ENCODE results near the gene INPP5D. TPM values are rescaled to one million over a fixed set of nuclear protein-coding genes. Genes with fewer than 3 reads are reported as not detected.

Gene INPP5D
- total and polyA plus RNA-seq, 4 donors, result 2.9 to 18.8 (median 6.6) TPM

DNA sequence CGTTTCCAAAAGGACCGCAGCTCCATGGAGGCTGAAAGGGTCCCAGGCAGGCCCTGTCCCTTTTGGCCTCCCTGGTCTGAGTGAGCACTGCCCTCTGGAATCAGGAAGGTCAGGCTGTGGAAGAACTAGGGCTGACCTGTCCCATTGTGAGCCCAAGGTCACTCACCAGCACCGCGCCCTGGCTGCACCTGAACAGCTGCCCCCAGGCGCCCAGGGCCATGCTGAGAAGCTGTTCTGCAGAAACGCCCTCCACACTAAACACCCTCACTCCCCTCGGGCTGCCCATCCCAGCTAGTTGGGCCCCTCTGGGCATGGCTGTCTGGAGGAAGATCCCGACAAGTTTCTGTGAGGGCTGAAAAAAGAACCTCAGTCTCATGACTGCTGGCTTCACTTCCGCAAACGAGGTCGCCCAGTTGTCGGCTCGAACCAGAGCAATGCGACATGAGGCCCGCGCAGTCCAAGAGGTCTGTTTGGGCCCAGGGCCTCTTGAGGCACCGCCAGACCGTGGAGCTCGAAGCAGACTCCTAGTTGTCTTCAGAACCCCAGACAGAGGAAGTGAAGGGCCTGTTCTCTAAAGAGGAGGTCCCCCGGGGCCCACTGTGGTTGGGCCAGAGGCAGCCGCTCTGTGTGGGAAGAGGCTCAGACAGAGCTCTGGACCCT, 64.4 kb downstream of the INPP5D start:
- H3K27me3 ChIP-seq (ENCODE audit: control insufficient read depth in 4 of 4, insufficient read depth in 4 of 4, low read length in 3 of 4), result no peaks in the 10 kb centered on the region
- 85% methylated on average over 21 of the region's 21 CpGs for WGBS
- H3K9me3 ChIP-seq (ENCODE audit: control insufficient read depth in 4 of 4, low read length in 3 of 4), result no peaks in the 10 kb centered on the region
- H3K4me1 ChIP-seq (ENCODE audit: control insufficient read depth in 4 of 4, insufficient read depth in 4 of 4, low read length in 3 of 4), result no peaks in the 10 kb centered on the region
- peaks cover 0 to 3% (median 0%) of the 10 kb centered on the region in 4 donors for H3K36me3 ChIP-seq (ENCODE audit: control insufficient read depth in 4 of 4, insufficient read depth in 3 of 4, low read depth in 1 of 4, low read length in 3 of 4)
- no peak overlapping the region for H3K27ac ChIP-seq (ENCODE audit: low read depth in 1 of 2, low read length in 2 of 2)
- TF ChIP-seq, protein P1, sequence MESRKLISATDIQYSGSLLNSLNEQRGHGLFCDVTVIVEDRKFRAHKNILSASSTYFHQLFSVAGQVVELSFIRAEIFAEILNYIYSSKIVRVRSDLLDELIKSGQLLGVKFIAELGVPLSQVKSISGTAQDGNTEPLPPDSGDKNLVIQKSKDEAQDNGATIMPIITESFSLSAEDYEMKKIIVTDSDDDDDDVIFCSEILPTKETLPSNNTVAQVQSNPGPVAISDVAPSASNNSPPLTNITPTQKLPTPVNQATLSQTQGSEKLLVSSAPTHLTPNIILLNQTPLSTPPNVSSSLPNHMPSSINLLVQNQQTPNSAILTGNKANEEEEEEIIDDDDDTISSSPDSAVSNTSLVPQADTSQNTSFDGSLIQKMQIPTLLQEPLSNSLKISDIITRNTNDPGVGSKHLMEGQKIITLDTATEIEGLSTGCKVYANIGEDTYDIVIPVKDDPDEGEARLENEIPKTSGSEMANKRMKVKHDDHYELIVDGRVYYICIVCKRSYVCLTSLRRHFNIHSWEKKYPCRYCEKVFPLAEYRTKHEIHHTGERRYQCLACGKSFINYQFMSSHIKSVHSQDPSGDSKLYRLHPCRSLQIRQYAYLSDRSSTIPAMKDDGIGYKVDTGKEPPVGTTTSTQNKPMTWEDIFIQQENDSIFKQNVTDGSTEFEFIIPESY (IDR thresholded peaks at IDR 0.05), result no peak
- TF ChIP-seq SP1 (IDR thresholded peaks at IDR 0.05) (no peak), JUND (IDR thresholded peaks at IDR 0.05) (no peak), RAD21 (IDR thresholded peaks at IDR 0.05) (no peak), ATF3 (IDR thresholded peaks at IDR 0.05) (no peak), FOXA2 (IDR thresholded peaks at IDR 0.05) (no peak), FOXA1 (IDR thresholded peaks at IDR 0.05) (no peak), GABPA (IDR thresholded peaks at IDR 0.05 in 1 of 2, conservative IDR thresholded peaks at IDR 0.05 in 1 of 2) (no peak), HNF4A (conservative IDR thresholded peaks at IDR 0.05) (no peak), REST (IDR thresholded peaks at IDR 0.05) (no peak), NR2F2 (IDR thresholded peaks at IDR 0.05) (no peak), YY1 (IDR thresholded peaks at IDR 0.05) (no peak), RXRA (IDR thresholded peaks at IDR 0.05) (no peak), TAF1 (conservative IDR thresholded peaks at IDR 0.05) (no peak), HNF4G (IDR thresholded peaks at IDR 0.05) (no peak), MAX (IDR thresholded peaks at IDR 0.05) (no peak), EGR1 (IDR thresholded peaks at IDR 0.05; ENCODE audit: low read depth in 2 of 2) (no peak)
- TF ChIP-seq, protein P2, sequence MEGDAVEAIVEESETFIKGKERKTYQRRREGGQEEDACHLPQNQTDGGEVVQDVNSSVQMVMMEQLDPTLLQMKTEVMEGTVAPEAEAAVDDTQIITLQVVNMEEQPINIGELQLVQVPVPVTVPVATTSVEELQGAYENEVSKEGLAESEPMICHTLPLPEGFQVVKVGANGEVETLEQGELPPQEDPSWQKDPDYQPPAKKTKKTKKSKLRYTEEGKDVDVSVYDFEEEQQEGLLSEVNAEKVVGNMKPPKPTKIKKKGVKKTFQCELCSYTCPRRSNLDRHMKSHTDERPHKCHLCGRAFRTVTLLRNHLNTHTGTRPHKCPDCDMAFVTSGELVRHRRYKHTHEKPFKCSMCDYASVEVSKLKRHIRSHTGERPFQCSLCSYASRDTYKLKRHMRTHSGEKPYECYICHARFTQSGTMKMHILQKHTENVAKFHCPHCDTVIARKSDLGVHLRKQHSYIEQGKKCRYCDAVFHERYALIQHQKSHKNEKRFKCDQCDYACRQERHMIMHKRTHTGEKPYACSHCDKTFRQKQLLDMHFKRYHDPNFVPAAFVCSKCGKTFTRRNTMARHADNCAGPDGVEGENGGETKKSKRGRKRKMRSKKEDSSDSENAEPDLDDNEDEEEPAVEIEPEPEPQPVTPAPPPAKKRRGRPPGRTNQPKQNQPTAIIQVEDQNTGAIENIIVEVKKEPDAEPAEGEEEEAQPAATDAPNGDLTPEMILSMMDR (IDR thresholded peaks at IDR 0.05; ENCODE audit: low read depth, low read length, missing input control), result no peak
- no peak overlapping the region for H3K4me3 ChIP-seq (ENCODE audit: low read depth in 1 of 3, low read length in 3 of 3)
- no peak overlapping the region for H3K9ac ChIP-seq (ENCODE audit: low read depth in 1 of 2, low read length in 2 of 2)
- no peak for DNase-seq (ENCODE audit: low spot score)

All from liver (tissue), 9 donors.